Measurements from ENCODE around the gene MCL1.

The MCL1 gene

DNA sequence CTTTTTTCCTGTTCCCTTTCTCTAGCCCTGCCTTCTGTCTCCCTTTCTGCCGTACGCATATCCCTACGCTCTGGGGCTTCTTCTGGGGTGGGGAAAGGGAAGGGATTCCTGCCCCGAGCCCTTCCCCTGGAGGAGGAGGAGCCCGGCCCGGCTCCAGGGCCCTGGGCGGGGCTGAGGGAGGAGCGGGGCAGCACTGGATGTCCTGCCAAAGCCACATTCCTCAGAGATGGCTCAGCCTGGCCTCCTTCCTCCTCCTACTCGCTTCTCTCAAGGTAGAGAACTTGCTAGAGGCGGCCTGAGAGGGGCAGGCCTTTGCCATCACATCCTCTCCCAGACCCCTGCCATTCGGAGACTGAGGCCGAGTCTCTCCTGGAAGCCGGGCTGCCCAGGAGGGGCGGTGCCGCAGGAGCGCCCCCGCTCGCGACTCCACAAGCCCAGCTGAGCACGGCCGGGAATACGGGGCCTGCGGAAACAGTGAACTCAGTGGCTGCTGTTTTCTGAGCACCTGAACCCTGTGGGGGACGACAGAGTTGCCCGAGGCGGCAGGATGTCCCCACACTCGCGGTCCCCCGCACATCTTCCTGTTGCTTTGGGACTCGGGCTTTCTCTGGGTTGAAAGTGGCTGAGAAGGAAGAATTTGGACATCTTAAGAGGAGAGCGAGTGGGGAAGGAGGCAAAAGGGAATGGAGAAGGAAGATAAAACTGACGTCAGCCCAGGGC, 18.0 kb downstream of the MCL1 start:
- H3K4me1 Mint-ChIP-seq (ENCODE audit: low read depth): peaks cover 88% of the 10 kb centered on the region
- peak overlapping the region; percentile 99 for H3K27ac Mint-ChIP-seq
- no peaks in the 10 kb centered on the region for H3K27me3 Mint-ChIP-seq
- intact Hi-C loops (cut with micrococcal nuclease): loop anchor here (1.0 to 5.0 kb wide), 3 partner anchors 9 to 61 kb away; partner anchors contain the start of gene MCL1
- H3K4me3 Mint-ChIP-seq: peak overlapping the region; percentile 82
- peaks cover 93% of the 10 kb centered on the region for H3K36me3 Mint-ChIP-seq (ENCODE audit: low read depth)
- H3K9me3 Mint-ChIP-seq: no peaks in the 10 kb centered on the region

DNA sequence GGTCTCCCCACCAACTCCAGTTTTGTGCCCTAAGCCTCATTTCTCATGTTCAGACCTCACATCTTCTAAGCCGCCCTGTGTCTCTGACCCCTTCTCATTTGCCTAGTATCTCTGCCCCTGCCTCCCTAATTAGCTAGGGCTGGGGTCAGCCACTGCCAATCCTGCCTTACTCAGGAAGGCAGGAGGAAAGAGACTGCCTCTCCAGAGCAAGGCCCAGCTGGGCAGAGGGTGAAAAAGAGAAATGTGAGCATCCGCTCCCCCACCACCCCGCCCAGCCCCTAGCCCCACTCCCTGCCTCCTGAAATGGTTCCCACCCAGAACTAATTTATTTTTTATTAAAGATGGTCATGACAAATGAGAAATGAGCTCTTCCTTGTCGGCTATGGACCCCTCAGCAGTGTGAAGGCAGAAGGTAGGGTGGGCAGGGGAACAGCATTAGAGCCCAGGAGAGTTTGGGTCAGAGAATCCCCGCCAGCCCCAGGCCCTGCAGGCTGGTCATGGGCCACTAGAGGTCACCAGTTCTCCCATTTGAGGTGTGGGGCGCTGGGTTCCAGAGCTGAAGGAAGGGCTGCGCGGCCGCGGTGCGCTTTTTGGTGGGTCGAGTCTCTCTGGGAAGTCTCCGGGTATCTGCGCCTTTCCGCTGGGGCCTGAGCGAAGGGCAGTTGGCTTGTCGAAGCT, 18.7 kb downstream of the MCL1 start:
- intact Hi-C loops (cut with micrococcal nuclease): loop anchor here (1.0 to 5.0 kb wide), 3 partner anchors 8 to 62 kb away; partner anchors contain the start of gene MCL1
- Mint-ChIP-seq H3K36me3 (ENCODE audit: low read depth) (peaks cover 97% of the 10 kb centered on the region), H3K4me3 (peak overlapping the region; percentile 82), H3K27ac (peak overlapping the region; percentile 99), H3K4me1 (ENCODE audit: low read depth) (peaks cover 88% of the 10 kb centered on the region), H3K9me3 (no peaks in the 10 kb centered on the region), H3K27me3 (no peaks in the 10 kb centered on the region)

DNA sequence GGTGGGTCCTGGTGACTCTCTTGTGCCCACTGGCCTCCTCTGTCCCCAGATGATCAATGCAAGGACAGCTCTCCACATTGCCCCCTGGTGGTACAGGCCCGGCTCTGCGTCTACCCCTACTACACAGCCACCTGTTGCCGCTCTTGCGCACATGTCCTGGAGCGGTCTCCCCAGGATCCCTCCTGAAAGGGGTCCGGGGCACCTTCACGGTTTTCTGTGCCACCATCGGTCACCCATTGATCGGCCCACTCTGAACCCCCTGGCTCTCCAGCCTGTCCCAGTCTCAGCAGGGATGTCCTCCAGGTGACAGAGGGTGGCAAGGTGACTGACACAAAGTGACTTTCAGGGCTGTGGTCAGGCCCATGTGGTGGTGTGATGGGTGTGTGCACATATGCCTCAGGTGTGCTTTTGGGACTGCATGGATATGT, 19.4 kb downstream of the MCL1 start:
- Mint-ChIP-seq H3K4me3 (peak overlapping the region; percentile 82), H3K27ac (peak overlapping the region; percentile 99), H3K36me3 (ENCODE audit: low read depth) (peaks cover 97% of the 10 kb centered on the region), H3K27me3 (no peaks in the 10 kb centered on the region), H3K9me3 (no peaks in the 10 kb centered on the region), H3K4me1 (ENCODE audit: low read depth) (peaks cover 92% of the 10 kb centered on the region)
- intact Hi-C loops (cut with micrococcal nuclease): loop anchor here (2.0 to 5.0 kb wide), 2 partner anchors 19 to 62 kb away; partner anchors contain the start of gene MCL1

DNA sequence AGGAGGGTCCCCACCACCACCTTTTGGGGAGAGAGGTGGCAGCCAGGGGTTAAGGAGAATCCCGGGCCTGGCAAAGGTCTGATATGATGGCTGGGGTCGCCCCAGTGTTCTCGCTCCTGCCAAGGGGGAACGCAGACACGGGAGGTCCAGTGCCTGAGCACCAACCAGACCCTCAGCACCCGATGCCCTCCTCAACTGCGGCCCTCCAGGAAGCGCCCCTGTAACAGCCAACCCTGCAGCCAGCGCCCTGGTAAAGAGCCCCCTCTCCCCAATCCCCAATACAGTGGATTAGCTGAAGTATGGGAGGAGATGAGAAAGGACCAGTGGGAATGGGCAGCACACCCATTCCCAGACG, 19.8 kb downstream of the MCL1 start:
- peaks cover 97% of the 10 kb centered on the region for H3K36me3 Mint-ChIP-seq (ENCODE audit: low read depth)
- intact Hi-C loops (cut with micrococcal nuclease): loop anchor here (2.0 to 5.0 kb wide), 2 partner anchors 19 to 63 kb away; partner anchors contain the start of gene MCL1
- peak overlapping the region; percentile 82 for H3K4me3 Mint-ChIP-seq
- no peaks in the 10 kb centered on the region for H3K27me3 Mint-ChIP-seq
- no peaks in the 10 kb centered on the region for H3K9me3 Mint-ChIP-seq
- H3K27ac Mint-ChIP-seq: peak overlapping the region; percentile 99
- H3K4me1 Mint-ChIP-seq (ENCODE audit: low read depth): peaks cover 96% of the 10 kb centered on the region

DNA sequence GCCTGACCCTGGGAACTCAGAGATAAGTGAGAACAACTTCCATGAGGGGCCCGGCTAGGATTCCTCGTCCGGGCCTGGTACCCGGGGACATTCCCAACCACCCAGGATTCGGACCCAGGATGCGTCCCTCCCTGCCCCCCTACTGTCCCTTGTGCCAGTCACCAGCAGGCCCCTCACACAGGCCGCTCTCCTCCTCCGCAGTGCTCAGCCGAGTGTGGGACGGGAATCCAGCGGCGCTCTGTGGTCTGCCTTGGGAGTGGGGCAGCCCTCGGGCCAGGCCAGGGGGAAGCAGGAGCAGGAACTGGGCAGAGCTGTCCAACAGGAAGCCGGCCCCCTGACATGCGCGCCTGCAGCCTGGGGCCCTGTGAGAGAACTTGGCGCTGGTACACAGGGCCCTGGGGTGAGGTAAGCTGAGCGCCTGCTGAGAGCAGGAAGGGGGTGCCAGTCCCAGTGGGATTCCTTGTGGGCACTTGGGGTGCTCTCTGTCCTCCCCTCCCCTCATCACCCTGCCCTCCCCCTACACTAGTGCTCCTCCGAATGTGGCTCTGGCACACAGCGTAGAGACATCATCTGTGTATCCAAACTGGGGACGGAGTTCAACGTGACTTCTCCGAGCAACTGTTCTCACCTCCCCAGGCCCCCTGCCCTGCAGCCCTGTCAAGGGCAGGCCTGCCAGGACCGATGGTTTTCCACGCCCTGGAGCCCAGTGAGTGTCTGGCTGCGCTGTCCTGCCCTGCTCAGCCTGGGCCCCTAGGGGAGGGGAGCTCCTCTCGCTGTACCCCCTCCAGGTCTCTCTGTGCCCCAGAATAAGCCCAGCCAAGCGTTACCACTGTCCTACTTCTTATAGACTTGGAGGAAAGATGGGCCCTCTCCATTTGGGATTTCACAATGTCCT, 20.4 kb downstream of the MCL1 start:
- no peaks in the 10 kb centered on the region for H3K27me3 Mint-ChIP-seq
- peaks cover 100% of the 10 kb centered on the region for H3K36me3 Mint-ChIP-seq (ENCODE audit: low read depth)
- H3K27ac Mint-ChIP-seq: peak overlapping the region; percentile 99
- H3K4me1 Mint-ChIP-seq (ENCODE audit: low read depth): peaks cover 100% of the 10 kb centered on the region
- no peaks in the 10 kb centered on the region for H3K9me3 Mint-ChIP-seq
- peak overlapping the region; percentile 82 for H3K4me3 Mint-ChIP-seq
- intact Hi-C loops (cut with micrococcal nuclease): no loop called here

DNA sequence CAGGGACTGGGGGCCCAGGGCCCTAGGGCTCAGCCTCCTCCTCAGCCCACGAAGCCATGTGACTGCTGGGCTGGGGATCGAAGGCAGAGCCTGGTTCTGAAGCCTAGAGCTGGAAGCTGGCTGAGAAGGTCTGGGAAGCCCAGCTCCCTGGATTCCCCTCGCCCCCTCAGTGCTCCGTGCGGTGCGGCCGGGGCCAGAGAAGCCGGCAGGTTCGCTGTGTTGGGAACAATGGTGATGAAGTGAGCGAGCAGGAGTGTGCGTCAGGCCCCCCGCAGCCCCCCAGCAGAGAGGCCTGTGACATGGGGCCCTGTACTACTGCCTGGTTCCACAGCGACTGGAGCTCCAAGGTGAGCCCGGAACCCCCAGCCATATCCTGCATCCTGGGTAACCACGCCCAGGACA, 21.1 kb downstream of the MCL1 start:
- Mint-ChIP-seq H3K27me3 (no peaks in the 10 kb centered on the region), H3K27ac (peak overlapping the region; percentile 99), H3K9me3 (no peaks in the 10 kb centered on the region), H3K36me3 (ENCODE audit: low read depth) (peaks cover 100% of the 10 kb centered on the region), H3K4me3 (peak overlapping the region; percentile 18), H3K4me1 (ENCODE audit: low read depth) (peaks cover 100% of the 10 kb centered on the region)
- intact Hi-C loops (cut with micrococcal nuclease): no loop called here

DNA sequence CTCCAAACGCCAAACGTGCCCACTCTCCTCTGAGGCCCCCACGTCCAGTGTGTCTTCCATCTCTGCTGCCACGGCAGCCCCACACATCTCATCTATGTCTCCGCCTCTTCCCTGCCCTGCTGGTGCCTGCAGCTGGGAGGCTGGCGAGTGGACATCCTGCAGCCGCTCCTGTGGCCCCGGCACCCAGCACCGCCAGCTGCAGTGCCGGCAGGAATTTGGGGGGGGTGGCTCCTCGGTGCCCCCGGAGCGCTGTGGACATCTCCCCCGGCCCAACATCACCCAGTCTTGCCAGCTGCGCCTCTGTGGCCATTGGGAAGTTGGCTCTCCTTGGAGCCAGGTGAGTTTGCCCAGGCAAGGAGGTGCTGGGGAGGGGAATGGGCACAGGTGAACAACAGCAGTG, 21.6 kb downstream of the MCL1 start:
- H3K27ac Mint-ChIP-seq: peak overlapping the region; percentile 99
- H3K27me3 Mint-ChIP-seq: no peaks in the 10 kb centered on the region
- peaks cover 100% of the 10 kb centered on the region for H3K36me3 Mint-ChIP-seq (ENCODE audit: low read depth)
- peak overlapping the region; percentile 18 for H3K4me3 Mint-ChIP-seq
- H3K4me1 Mint-ChIP-seq (ENCODE audit: low read depth): peaks cover 100% of the 10 kb centered on the region
- no peaks in the 10 kb centered on the region for H3K9me3 Mint-ChIP-seq
- intact Hi-C loops (cut with micrococcal nuclease): no loop called here

DNA sequence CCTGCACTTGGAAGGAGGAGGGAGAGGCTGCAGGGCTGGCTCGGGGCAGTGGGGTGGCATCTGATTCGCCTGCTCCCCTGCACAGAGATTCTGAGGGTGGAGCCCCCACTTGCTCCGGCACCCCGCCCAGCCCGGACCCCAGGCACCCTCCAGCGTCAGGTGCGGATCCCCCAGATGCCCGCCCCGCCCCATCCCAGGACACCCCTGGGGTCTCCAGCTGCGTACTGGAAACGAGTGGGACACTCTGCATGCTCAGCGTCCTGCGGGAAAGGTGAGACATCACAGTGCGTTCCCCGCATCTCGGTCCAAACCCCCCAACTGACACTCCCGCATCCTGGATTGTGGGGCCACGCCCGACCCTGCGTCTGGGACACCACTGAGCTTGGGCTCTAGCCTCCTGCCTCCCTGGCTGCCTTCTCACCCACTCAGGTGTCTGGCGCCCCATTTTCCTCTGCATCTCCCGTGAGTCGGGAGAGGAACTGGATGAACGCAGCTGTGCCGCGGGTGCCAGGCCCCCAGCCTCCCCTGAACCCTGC, 22.3 kb downstream of the MCL1 start:
- intact Hi-C loops (cut with micrococcal nuclease): no loop called here
- H3K4me3 Mint-ChIP-seq: no peak overlapping the region
- H3K27ac Mint-ChIP-seq: peak overlapping the region; percentile 99
- H3K4me1 Mint-ChIP-seq (ENCODE audit: low read depth): peaks cover 100% of the 10 kb centered on the region
- no peaks in the 10 kb centered on the region for H3K27me3 Mint-ChIP-seq
- H3K36me3 Mint-ChIP-seq (ENCODE audit: low read depth): peaks cover 100% of the 10 kb centered on the region
- H3K9me3 Mint-ChIP-seq: no peaks in the 10 kb centered on the region

DNA sequence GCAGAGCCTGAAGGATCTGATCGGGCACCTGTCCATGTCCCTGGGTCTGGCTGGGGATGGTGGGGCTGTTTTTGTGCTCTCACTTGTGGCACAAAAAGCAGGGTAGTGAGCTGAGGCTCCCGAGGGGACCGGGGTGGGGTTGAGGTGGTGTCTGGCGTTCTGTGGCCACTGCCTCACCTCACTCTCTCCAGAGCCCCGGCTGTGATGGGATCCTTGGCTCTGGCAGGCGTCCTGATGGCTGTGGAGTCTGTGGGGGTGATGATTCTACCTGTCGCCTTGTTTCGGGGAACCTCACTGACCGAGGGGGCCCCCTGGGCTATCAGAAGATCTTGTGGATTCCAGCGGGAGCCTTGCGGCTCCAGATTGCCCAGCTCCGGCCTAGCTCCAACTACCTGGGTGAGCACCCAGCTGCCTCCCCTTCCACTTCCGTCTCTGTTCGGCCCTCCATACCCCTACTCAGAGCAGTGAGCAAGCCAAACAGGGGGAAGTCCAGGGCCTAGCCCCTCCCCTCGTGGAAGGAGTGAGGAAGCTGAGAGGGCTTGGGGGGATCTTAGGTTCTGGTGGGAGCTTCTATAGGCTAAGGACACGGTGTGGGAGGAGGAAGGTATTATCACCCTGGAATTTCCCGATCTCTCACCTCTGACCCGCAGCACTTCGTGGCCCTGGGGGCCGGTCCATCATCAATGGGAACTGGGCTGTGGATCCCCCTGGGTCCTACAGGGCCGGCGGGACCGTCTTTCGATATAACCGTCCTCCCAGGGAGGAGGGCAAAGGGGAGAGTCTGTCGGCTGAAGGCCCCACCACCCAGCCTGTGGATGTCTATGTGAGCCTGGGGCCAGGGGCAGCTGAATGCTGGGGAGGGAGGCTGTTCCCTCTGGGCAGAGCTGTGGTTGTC, 23.2 kb downstream of the MCL1 start:
- no peak overlapping the region for H3K4me3 Mint-ChIP-seq
- intact Hi-C loops (cut with micrococcal nuclease): no loop called here
- H3K4me1 Mint-ChIP-seq (ENCODE audit: low read depth): peaks cover 100% of the 10 kb centered on the region
- peaks cover 96% of the 10 kb centered on the region for H3K36me3 Mint-ChIP-seq (ENCODE audit: low read depth)
- H3K9me3 Mint-ChIP-seq: no peaks in the 10 kb centered on the region
- H3K27ac Mint-ChIP-seq: peak overlapping the region; percentile 99
- no peaks in the 10 kb centered on the region for H3K27me3 Mint-ChIP-seq

DNA sequence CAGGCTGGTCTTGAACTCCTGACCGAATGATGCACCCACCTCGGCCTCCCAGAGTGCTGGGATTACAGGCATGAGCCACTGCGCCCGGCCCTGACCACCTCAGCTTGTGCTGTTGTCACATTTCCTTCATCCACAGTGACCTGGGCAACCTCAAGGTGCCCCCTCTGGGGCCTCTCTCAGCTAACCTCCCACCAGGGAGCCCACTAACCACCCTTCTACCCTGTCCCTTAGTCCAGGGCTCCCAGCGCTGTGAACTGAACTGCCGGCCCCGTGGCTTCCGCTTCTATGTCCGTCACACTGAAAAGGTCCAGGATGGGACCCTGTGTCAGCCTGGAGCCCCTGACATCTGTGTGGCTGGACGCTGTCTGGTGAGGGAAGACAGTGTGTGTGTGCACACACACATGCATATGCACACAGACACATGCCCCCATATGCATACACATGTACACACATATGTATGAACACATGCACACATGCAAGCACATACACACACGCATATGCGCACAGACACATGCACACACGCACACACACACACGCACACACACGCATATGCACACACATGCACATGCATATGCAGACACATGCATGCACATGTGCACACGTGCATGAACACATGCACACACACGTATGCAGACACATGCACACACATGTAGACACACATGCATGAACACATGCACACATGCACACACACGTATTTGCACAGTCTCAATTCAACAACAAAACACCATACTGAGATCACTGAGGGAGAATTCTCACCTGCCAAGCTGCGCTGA, 24.0 kb downstream of the MCL1 start:
- Mint-ChIP-seq H3K4me1 (ENCODE audit: low read depth) (peaks cover 95% of the 10 kb centered on the region), H3K27ac (peak overlapping the region; percentile 99), H3K36me3 (ENCODE audit: low read depth) (peaks cover 96% of the 10 kb centered on the region), H3K4me3 (no peak overlapping the region), H3K9me3 (no peaks in the 10 kb centered on the region), H3K27me3 (no peaks in the 10 kb centered on the region)
- intact Hi-C loops (cut with micrococcal nuclease): no loop called here

DNA sequence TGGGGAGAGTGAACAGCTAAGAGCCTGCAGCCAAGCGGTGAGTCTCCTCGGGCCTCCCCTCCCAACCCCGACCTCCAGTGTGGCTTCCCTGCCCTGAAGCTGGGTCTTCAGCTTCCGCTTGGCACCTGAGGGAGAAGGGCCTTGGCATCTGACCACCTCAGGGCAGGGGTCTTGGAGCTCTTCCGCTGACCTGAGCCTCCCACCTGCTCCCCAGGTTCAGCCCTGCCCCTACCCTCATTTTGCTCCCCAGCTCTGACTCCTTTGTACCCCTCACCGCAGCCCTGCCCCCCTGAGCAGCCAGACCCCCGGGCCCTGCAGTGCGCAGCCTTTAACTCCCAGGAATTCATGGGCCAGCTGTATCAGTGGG, 25.3 kb downstream of the MCL1 start:
- Mint-ChIP-seq H3K36me3 (ENCODE audit: low read depth) (peaks cover 95% of the 10 kb centered on the region), H3K4me3 (peak overlapping the region; percentile 37), H3K4me1 (ENCODE audit: low read depth) (peaks cover 82% of the 10 kb centered on the region), H3K27ac (peak overlapping the region; percentile 99), H3K27me3 (no peaks in the 10 kb centered on the region), H3K9me3 (no peaks in the 10 kb centered on the region)
- intact Hi-C loops (cut with micrococcal nuclease): loop anchor here (5.0 kb wide), 1 partner anchor 92 kb away; no protein-coding TSS in a partner anchor

DNA sequence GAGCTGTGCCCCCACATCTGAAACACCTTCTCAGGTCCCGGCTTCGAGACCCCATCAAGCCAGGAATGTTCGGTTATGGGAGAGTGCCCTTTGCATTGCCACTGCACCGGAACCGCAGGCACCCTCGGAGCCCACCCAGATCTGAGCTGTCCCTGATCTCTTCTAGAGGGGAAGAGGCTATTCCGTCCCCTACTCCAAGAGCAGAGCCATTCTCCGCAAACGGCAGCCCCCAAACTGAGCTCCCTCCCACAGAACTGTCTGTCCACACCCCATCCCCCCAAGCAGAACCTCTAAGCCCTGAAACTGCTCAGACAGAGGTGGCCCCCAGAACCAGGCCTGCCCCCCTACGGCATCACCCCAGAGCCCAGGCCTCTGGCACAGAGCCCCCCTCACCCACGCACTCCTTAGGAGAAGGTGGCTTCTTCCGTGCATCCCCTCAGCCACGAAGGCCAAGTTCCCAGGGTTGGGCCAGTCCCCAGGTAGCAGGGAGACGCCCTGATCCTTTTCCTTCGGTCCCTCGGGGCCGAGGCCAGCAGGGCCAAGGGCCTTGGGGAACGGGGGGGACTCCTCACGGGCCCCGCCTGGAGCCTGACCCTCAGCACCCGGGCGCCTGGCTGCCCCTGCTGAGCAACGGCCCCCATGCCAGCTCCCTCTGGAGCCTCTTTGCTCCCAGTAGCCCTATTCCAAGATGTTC, 25.9 kb downstream of the MCL1 start:
- Mint-ChIP-seq H3K27me3 (no peaks in the 10 kb centered on the region), H3K4me1 (ENCODE audit: low read depth) (peaks cover 77% of the 10 kb centered on the region), H3K9me3 (no peaks in the 10 kb centered on the region), H3K36me3 (ENCODE audit: low read depth) (peaks cover 90% of the 10 kb centered on the region), H3K27ac (peak overlapping the region; percentile 99), H3K4me3 (peak overlapping the region; percentile 99)
- intact Hi-C loops (cut with micrococcal nuclease): loop anchor here (5.0 kb wide), 1 partner anchor 91 kb away; no protein-coding TSS in a partner anchor

All from dendritic cell treated with granulocyte-macrophage colony-stimulating factor and Interleukin-4, amounts not matched to agents 40 ng/mL and 50 ng/mL, for 4 days (primary cell).